NCI-H2227 (cell line): Measurements from ENCODE around the gene PARD6G.

ENCODE experiments used
- DNase-seq: peaks from one replicate; lab custom pipeline; 2025; ENCODE audit not compliant: unreplicated experiment; lab: John Stamatoyannopoulos, UW

PARD6G gene

DNA sequence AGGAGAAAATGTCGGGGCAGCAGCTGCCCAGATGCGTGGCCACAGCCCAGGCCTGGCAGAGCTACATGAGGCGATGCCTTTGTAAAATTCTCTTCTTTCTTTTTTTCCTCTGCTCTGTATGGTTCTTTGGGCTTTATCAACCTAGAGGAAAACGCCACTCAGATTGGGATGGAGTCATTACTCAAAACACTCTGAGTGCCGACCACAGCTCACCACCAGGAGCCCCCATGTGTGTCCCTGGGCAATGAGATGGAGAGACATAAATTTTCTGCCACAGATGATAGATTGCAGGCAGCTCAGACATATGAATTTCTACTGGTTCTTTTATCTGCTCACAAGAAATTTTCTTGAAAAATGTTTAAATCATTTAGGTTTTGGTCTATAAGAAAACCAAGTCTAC lies 56.0 kb downstream of the PARD6G start:
- DNase-seq: no peak

- no peak for DNase-seq
Observed at GRCh38 chr18:80190311-80190710, 57.0 kb downstream of the PARD6G start.

DNA sequence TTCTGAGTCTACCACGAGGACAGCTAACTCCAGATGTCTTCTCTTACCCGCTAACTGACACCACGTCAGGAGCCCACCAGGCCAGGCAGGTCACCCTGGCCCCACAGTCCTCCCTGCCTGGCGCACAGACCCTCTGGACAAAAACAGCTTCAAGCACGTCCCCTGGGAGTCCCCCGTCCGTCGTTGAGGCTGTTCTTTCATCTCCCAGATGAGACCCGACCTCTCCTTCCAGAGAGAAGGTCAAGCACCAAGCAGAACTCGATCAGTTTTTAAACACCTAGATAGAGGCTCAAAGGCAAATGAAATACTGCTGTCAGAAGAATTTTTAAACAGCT lies 57.8 kb downstream of the PARD6G start:
- no peak for DNase-seq

DNA sequence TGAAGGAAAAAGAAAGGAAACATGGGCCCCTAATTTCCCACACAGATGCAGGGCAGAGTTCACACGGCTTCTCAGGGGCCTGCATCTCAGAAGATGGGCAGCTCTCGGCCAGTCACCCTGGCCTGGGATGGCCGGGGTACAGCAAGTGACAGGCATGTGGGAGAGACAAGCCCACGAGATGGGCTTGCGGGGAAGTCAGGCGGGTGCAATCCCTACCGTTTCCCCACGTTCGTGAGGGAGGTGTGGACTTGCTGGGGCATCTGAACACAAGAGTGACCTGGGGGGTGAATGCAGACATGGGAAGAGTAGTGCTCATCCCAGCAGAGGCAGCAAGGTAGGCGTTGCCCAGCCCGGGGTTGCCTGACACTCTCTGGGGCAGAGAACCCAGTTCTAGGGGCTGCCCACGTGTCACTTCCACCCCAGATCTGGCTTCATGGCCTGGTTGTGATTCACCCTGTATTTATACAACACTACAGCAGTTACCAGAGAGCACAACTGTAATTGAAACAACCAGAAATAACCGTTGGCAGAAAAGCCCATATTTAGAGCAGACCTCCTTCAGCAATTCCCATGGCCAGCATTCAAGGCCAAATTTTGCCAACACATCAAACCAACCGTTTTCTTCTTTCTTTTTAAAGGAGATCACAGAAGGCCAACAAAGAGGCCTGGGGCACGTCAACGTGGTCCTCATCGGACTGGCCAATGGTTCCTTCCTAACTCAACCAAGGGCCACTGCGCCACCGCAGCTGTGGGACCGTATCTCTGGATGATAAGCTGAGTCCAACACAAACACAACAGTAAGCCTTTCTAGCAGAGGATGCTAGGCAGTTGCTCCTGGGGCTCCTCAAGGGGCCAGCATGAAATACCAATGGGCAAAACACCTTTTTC lies 58.4 kb downstream of the PARD6G start:
- no peak for DNase-seq

GRCh38 chr18:80187956-80188642 lies 59.2 kb downstream of the PARD6G start:
- no peak for DNase-seq

- DNase-seq: no peak
Observed at GRCh38 chr18:80185545-80185944, 61.8 kb downstream of the PARD6G start.

GRCh38 chr18:80184243-80184772 lies 63.0 kb downstream of the PARD6G start:
- DNase-seq: no peak

- no peak for DNase-seq
Observed at GRCh38 chr18:80183273-80184050, 63.9 kb downstream of the PARD6G start.

GRCh38 chr18:80182855-80183254 lies 64.5 kb downstream of the PARD6G start:
- DNase-seq: no peak

- DNase-seq: no peak
Observed at GRCh38 chr18:80181642-80182461, 65.5 kb downstream of the PARD6G start.

DNA sequence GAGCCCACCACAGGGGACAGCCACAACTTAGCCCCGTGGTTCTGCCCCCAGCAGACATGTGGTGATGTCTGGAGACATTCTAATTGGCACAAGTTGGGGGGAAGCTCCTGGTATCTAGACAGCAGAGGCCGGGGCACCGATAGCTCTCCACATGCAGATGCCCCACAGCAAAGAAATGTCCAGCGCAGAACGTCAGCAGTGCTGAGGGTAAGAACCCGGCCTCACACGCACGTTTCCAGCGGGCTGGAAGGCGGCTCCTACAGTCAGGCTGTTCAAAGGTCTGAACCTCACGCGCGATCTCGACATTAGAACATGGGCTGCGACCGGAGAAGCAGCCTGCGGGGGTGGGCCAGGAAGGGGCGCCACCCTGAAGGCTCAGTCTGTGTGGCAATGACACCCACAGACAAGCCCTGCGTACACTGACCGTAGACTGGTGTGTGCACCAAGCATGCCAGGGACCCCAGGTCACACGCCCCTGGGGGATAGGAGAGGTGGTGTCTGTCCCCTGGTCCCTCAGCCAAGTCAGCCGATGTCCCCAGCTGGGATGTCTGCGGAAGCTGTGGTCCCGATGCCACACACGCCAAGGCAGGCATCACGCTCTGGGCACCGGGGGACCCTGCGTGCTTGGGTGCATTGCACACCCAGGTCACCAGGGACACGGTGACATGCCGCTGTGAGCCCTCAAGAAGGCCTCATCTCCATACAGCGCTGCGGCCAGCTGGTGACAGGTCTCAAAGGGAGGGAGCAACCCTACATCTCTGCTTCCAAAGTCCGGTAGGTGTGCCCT lies 66.3 kb downstream of the PARD6G start:
- DNase-seq: no peak

DNA sequence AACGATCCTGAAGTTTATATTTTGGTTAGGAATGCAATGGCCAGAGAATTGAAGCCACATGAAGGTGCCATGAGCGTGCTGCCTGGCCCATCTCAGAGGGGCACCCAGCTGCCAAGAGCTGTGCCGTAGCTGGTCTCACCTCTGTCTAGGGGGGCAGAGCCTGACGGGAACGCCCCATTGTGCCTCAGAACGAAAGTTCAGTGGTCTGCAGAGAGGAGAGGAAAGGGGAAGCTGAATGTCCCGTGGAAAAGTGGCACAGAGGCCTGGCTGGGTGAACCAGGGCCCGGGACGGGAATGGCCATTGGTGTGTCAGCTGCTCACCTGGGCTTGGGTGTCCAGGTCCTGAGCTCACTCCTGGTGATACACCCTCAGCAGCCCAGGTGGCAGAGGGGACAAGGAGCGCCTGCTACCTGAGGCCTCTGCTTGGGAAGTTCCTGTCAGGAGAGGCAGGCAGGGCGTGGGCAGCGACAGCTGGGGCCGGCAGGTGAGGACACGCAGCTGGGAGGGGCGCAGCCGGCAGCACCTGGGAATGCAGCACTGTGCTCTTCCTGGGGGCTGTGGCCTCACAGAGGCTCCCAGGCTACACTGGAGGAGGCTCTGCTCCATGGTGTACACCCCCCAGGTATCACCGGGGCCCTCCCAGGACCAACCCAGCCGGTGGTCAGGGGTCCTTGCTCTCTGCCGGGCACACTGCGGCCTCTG lies 67.3 kb downstream of the PARD6G start:
- no peak for DNase-seq

GRCh38 chr18:80178935-80179818 lies 68.1 kb downstream of the PARD6G start:
- no peak for DNase-seq

DNA sequence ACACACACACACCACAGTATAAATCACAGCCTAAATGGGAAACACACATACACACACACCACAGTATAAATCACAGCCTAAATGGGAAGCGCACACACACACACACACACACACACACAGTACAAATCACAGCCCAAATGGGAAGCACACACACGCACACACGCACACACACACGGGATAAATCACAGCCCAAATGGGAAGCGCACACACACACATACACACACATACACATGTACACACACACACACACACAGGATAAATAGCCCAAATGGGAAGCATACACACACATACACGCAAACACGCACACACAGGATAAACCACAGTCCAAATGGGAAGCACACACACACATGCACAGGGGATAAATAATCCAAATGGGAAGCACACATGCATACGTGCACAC lies 70.2 kb downstream of the PARD6G start:
- no peak for DNase-seq

- DNase-seq: peak; percentile 46
Observed at GRCh38 chr18:80176334-80177073, 70.8 kb downstream of the PARD6G start.

- DNase-seq: no peak
Observed at GRCh38 chr18:80175451-80176204, 71.7 kb downstream of the PARD6G start.

GRCh38 chr18:80173060-80173459 lies 74.3 kb downstream of the PARD6G start:
- DNase-seq: no peak
